MCF 10A (cell line): Measurements from ENCODE around the gene SPEM2. TPM values are rescaled to one million over a fixed set of nuclear protein-coding genes. Genes with fewer than 3 reads are reported as not detected.

ENCODE experiments used
- BruUV-seq: library from RNA; stranded (reverse); fragments of 400-500 nt; replicated peaks from 2 replicates; lab custom pipeline; 2021; lab: Mats Ljungman, UMichigan
- CTCF ChIA-PET: fragments of 300-600 bp; sonication (Branson Sonifier 250); formaldehyde crosslinking; extraction: SDS; loops from one replicate; lab custom pipeline; 2021; ENCODE audit warnings: antibody characterized with exemption, inconsistent platforms; lab: Yijun Ruan, JAX
- POLR2A ChIA-PET: fragments of 300-600, 350-650 bp; sonication (Branson Sonifier 250); formaldehyde crosslinking; extraction: SDS; loops from one replicate; lab custom pipeline; 2020; ENCODE audit warnings: antibody characterized with exemption, inconsistent platforms; lab: Yijun Ruan, JAX
- DNase-seq: peaks from one replicate; pipeline ENCODE4 v3.0.0-alpha.2; 2018; ENCODE audit not compliant: unreplicated experiment
- H3K27ac Mint-ChIP-seq: one replicate; pipeline ENCODE4 v1.8.0; 2022; ENCODE audit warnings: mild to moderate bottlenecking, low read depth, mixed read lengths; ENCODE audit not compliant: unreplicated experiment
- H3K27me3 Mint-ChIP-seq: one replicate; pipeline ENCODE4 v1.8.0; 2022; ENCODE audit warnings: mixed read lengths; ENCODE audit not compliant: insufficient read depth, unreplicated experiment
- H3K36me3 Mint-ChIP-seq: one replicate; pipeline ENCODE4 v1.8.0; 2022; ENCODE audit warnings: mild to moderate bottlenecking, moderate library complexity, mixed read lengths; ENCODE audit not compliant: insufficient read depth, unreplicated experiment
- H3K4me1 Mint-ChIP-seq: one replicate; pipeline ENCODE4 v1.8.0; 2022; ENCODE audit warnings: mixed read lengths; ENCODE audit not compliant: insufficient read depth, unreplicated experiment
- H3K4me3 Mint-ChIP-seq: one replicate; pipeline ENCODE4 v1.8.0; 2022; ENCODE audit warnings: mild to moderate bottlenecking, moderate library complexity, mixed read lengths; ENCODE audit not compliant: unreplicated experiment
- H3K9me3 Mint-ChIP-seq: one replicate; pipeline ENCODE4 v1.8.0; 2022; ENCODE audit warnings: mixed read lengths; ENCODE audit not compliant: unreplicated experiment
- CTCF ChIP-seq: fragments of 200-600 bp; IDR thresholded peaks from one replicate; pipeline ENCODE4 v1.8.0; 2022; ENCODE audit warnings: antibody characterized with exemption, mild to moderate bottlenecking; ENCODE audit not compliant: unreplicated experiment
- intact Hi-C: fragments of 100-400 bp; cut with micrococcal nuclease; formaldehyde crosslinking; loops from 2 replicates; pipeline ENCODE4 v1.14.1; 2022
- total RNA-seq: library from RNA; stranded (reverse); gene quantifications from 2 replicates; pipeline ENCODE4 v1.2.3, GENCODE V29; 2022

The SPEM2 gene
- total RNA-seq, 1 experiment from 2014 or later, result not detected

- intact Hi-C loops, result no loop called here
- Mint-ChIP-seq H3K4me1 (no peaks in the 10 kb centered on the region), H3K36me3 (peaks cover 50% of the 10 kb centered on the region), H3K27me3 (no peaks in the 10 kb centered on the region), H3K4me3 (no peak overlapping the region), H3K9me3 (no peaks in the 10 kb centered on the region), H3K27ac (no peak overlapping the region)
- no peak for TF ChIP-seq CTCF
- BruUV-seq, result no TSS peak
- ChIA-PET CTCF (interaction anchor here (0.6 to 1.2 kb wide), 4 partner anchors 29 to 73 kb away, joined by 3 to 4 read pairs (median 3); no protein-coding TSS in a partner anchor), POLR2A (interaction anchor here (1.2 to 1.6 kb wide), 2 partner anchors 11 to 165 kb away, joined by 3 to 4 read pairs; no protein-coding TSS in a partner anchor)
- no peak for DNase-seq
Measured at GRCh38 chr17:7388856-7389255, 36.6 kb upstream of the SPEM2 start.

GRCh38 chr17:7389924-7390910 is 35.2 kb upstream of the SPEM2 start:
- H3K27me3 Mint-ChIP-seq, result no peaks in the 10 kb centered on the region
- BruUV-seq, result TSS peak; percentile 48
- intact Hi-C loops, result no loop called here
- no peak for TF ChIP-seq CTCF
- ChIA-PET CTCF (interaction anchor here (0.5 to 0.8 kb wide), 3 partner anchors 118 to 869 kb away, joined by 3 to 4 read pairs (median 3); no protein-coding TSS in a partner anchor), POLR2A (interaction anchor here (0.6 to 1.2 kb wide), 5 partner anchors 8 to 167 kb away, joined by 3 to 5 read pairs (median 3); partner anchors contain the start of gene TNK1)
- DNase-seq, result no peak
- H3K4me3 Mint-ChIP-seq, result no peak overlapping the region
- peaks cover 50% of the 10 kb centered on the region for H3K36me3 Mint-ChIP-seq
- H3K9me3 Mint-ChIP-seq, result no peaks in the 10 kb centered on the region
- no peak overlapping the region for H3K27ac Mint-ChIP-seq
- H3K4me1 Mint-ChIP-seq, result peaks cover 5% of the 10 kb centered on the region

GRCh38 chr17:7391307-7391706 is 34.1 kb upstream of the SPEM2 start:
- DNase-seq, result no peak
- TF ChIP-seq CTCF, result no peak
- no TSS peak for BruUV-seq
- H3K27ac Mint-ChIP-seq, result no peak overlapping the region
- peaks cover 43% of the 10 kb centered on the region for H3K36me3 Mint-ChIP-seq
- CTCF ChIA-PET, result no interaction called here
- no peak overlapping the region for H3K4me3 Mint-ChIP-seq
- H3K4me1 Mint-ChIP-seq, result peaks cover 6% of the 10 kb centered on the region
- intact Hi-C loops, result no loop called here
- POLR2A ChIA-PET, result interaction anchor here (0.6 kb wide), 1 partner anchor 9 kb away, joined by 3 read pairs; no protein-coding TSS in a partner anchor
- no peaks in the 10 kb centered on the region for H3K27me3 Mint-ChIP-seq
- no peaks in the 10 kb centered on the region for H3K9me3 Mint-ChIP-seq
